ENCODE measurements around the gene XCL1.

DNA sequence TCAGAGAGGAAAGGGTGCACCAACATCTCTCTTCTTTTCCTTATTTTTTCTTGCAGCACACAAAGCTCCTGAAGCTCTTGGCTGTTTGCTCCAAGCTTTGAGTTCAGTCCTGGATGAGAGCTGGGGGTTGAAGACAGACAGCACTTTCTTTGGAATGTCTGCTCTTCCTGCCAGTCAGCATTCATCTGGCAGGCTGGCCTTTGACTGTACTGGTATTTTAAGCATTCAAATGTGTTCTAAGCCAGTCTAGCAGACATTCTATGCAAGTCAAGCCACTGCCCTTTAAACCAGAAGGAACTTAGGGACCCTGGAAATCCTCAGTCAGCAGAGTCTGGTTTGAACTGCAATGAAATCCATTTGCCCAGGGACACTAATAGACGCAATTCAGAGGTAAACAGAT, 45.0 kb downstream of the XCL1 start:
- TF ChIP-seq, protein P1, sequence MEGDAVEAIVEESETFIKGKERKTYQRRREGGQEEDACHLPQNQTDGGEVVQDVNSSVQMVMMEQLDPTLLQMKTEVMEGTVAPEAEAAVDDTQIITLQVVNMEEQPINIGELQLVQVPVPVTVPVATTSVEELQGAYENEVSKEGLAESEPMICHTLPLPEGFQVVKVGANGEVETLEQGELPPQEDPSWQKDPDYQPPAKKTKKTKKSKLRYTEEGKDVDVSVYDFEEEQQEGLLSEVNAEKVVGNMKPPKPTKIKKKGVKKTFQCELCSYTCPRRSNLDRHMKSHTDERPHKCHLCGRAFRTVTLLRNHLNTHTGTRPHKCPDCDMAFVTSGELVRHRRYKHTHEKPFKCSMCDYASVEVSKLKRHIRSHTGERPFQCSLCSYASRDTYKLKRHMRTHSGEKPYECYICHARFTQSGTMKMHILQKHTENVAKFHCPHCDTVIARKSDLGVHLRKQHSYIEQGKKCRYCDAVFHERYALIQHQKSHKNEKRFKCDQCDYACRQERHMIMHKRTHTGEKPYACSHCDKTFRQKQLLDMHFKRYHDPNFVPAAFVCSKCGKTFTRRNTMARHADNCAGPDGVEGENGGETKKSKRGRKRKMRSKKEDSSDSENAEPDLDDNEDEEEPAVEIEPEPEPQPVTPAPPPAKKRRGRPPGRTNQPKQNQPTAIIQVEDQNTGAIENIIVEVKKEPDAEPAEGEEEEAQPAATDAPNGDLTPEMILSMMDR (IDR thresholded peaks at IDR 0.05; ENCODE audit: low read depth, low read length), result no peak
- no peak for TF ChIP-seq EZH2phosphoT487 (IDR thresholded peaks at IDR 0.05; ENCODE audit: low read depth)

All from OCI-LY3 (cell line).